Suppressor macrophage treated with lipopolysaccharide for 4 hours (primary cell): ENCODE data around the gene ARHGEF7.

Experiments
- DNase-seq: peaks from one replicate; pipeline ENCODE4 v3.0.0-alpha.2; 2020

The ARHGEF7 gene

DNA sequence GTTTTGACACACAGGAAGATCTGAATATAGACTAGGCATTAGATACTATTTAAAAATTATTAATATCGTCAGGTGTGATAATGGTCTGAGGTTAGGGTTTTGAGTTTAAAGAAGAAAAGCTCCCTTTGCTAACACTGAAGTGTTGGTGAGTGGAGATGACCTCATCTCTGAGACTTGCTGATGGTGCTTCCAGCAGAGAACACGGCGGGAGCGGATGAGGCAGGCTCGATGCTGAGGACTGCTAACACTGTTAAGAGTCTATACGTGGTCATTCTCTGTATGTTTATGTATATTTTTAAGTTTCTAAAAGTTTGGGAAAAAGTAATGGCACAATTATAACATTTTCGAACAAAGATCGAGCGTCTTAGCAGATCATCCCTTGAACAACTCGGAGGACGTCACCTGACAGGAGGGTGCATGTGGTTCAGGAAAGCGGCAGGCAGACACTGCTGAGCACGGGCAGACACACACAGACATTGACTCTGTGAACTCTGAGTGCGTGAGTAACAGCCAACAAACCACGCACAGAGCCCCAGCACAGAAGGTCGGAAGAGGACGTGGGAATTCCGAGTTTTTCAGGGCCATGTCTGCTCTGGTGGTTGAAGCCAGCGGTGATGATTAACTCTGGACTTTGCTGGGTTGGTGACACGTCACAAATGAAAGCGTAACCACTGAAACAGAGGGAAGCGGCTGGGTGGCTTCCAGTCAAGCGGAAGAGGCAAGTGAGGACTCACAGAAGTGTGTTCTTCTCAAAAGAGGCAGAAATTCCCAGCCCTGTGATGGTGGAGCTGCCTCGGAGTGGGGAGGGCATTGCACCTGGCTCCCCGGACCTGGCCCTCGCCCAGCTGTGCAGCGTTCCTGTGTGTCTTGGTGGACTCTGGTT is 113.4 kb downstream of the ARHGEF7 start:
- no peak for DNase-seq

DNA sequence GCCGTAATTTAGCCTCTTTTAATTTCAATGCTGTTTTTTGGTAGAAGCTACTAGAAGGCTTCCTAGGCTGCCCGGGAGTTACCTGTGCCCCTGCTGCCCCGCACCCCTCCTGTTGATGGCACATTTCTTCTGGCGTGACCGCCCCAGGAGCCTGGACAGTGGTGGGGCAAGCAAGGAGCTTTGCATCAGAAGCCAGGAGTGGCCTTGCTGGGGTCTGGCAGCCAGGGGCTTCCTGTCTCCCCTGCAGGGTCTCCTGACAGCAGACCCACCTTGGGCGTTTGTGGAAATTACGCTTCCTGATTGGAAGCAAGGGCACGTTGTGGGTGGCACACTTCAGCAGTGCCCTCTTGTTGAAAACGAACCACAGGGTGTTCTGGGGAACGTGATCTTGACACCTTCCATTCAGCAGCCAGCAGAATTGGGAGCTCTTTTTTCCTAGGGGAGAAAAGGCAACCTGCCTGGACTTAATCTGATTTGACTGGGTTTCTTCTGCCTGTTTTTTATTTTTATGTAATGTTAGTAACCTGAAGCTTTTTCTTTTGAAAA is 115.3 kb downstream of the ARHGEF7 start:
- DNase-seq: no peak

DNA sequence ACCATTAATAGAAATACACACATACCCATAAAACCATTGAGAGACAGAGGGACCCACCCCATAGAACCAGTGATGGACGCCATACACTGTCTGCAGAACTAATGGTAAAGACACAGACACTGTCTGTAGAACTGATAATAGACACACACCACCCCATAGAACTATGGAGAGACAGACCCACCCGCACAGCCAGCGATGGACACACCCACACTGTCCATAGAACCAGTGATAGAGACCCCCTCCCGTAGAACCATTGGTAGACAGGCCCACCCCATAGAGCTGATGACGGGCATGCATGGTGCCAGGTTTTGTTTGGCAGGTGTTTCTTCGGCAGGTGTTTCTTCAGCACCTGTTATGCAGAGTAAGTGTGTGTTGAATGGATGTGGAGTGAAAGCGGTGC is 117.1 kb downstream of the ARHGEF7 start:
- DNase-seq: no peak

DNA sequence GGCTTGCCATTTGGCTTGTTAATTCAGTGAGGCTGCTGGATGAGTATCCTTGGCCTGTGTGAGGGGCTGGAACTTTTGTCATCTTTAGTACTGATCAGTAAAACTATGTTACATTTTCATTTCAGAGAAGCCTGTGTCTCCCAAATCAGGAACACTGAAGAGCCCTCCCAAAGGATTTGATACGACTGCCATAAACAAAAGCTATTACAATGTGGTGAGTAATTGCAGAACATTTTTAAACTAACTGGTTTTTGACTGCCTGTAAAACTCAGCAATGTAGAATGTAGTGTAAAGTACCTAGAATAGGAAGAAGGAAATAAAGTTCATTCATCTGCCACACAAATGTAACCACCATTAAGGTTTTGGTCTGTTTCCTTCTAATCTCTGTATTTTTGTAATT is 118.0 kb downstream of the ARHGEF7 start:
- no peak for DNase-seq

DNA sequence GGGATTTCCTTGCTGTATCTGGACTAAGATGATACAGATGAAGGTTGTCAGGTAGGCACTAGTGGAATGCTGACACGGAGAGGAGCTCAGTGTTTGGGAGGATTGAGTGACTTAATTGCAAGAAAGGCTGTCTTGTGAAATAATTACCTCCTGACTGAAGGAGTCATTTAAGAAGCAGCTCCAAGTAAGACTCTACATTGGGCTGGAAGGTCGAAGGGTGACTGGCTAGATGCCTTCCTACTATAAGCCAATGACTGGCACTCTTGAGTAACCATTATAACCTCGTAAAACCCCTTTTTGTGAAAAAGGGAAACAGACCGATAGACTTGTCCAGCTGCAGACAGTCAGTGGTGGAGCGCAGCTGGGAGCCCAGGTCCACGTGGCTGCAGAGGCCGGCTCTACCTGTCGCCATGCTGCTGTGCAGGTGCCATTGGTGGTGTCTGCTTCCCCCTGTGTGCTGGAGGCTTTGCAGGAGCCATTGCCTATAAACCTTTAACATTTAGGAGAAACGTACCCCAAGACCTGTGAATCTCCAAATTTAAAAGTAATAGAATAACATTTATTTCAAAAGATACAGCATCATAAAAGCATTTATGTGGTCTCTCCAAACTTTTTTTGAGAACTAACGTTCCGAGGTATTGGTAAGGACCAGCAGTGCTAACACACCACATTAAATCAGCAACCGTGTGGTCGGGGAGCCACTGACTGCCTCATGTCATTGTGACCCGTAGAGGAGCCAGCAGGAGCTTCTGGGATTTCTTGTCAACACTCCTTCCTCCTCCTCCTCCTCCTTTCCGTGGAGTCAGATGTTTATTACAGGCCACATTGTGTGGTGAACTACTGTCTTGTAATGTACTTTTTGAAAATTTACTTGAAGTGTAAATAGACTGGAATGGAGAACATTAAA is 124.9 kb downstream of the ARHGEF7 start:
- DNase-seq: peak; percentile 46

DNA sequence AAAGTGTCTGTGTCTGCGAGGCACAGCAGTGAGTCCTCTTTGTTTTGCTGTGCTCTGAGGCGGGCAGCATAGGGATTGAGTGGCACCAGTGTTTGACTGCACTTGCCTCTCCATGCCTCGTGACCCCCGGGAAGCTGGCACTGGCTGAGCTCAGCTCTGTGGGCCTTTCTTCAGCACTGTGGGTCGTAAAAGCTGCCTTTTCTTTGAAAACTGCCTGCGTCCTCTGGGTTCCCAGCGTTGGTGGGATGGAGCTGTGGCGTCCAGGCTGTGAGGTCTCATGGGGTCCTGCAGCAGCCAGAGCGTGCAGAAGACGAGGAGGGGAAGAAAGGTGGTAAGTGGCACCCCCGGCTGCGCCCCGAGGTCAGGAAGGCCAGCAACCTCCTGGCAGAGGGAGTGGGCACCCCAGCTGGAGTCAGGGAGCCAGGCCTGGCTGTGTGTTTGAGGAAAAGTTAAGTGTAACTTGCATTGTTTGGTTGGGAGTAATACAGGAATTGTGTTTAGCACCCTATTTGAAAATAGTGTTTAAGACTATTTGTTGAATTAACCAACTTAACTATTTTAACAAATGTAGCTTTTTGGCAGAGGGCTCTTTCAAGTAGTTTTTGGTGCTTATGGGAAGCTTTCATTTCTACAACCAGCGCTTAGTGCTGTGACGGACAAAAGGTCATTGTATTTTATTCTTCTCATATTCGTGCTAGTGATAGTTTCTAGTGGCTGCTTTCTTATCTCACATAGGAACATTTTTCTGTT is 126.1 kb downstream of the ARHGEF7 start:
- no peak for DNase-seq

DNA sequence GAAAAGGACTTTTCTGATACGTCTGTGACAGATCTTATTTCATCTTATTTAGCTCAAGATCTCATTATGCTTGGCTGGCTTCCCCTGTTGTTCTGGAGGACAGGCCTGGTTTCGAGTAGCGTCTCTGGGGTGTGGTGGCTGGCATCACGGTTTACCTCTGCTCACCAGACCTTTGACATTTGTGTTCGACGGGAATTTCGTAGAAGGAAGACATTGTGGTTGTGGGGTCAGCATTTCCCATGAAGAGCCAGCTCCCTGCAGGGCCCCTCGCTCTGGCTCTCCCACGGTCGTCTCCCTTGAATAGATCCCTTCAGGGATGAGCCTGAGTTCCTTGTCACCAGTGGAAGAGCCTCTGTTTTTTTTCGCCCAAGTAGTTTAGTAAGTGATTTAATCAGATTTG is 126.8 kb downstream of the ARHGEF7 start:
- DNase-seq: no peak

DNA sequence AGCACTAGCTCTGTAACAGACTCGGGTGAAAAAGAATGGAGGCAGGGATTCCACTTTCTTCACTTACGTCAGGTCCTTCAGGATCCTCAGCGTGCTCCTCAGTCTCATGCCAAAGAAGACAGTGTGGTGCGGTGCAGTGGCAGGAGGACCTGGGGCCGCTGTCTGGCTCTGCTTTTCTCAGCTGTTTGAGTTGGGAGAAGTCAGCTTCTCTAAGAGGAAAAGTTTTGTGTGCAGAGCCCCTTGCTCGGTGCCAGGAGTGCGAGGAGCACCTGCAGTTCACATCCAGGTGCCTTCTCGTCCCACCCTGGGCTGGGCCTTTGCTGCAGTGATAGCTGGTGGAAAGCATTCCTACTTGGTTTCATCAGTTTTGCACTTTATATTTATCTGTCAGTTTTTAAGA is 127.5 kb downstream of the ARHGEF7 start:
- no peak for DNase-seq

DNA sequence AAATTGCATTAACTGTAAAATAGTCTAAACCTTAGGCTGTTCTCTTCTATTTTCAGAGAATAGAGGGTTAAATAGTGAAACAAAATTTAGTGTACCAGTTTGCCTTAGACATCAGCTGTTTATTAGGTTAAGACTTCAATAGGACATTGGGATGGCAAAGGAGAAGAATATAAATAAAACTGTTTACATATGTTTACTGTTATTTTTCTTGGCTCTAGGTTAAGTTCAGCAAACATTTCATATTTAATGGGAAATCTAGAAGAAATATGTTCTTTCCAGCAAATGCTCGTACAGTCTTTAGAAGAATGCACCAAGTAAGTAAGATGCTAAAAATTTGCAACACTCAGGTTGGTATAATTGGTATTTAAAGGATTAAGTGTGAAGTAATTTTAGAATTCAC is 128.9 kb downstream of the ARHGEF7 start:
- DNase-seq: no peak

DNA sequence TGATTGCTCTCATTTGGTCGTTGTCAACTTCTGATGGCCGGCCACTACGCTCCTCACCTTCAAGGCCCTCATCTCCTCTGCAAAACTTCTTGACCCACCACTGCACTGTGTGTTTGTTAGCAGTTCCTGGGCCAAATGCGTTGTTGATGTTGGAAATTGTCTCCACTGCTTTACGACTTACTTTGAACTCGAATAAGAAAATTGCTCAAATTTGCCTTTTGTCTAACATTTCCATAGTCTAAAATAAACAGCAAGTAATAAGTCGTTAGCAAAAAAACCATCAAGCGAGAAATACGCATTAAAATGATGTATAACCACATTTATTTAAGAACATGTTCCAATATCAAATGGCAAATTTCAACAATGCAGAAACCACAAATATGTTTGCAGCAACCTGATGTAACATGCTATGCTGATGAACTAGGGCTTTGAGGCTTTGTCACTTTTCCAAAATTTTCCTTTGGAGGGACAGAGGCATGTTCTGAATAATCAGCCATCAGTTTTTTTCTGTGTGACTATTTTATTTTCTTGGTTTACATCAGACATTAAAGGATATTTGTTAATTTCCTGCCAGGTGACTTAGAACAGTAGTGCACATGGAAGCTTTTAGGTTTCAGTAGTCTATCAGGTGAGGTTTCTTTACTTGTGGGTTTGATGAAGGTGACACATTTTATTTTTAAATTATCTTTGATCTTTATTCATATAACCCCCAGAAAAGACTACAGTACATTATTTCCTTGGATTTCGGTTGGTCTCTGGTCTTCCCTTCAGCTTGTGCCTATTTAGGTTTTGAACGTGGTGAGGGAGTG is 130.7 kb downstream of the ARHGEF7 start:
- no peak for DNase-seq

DNA sequence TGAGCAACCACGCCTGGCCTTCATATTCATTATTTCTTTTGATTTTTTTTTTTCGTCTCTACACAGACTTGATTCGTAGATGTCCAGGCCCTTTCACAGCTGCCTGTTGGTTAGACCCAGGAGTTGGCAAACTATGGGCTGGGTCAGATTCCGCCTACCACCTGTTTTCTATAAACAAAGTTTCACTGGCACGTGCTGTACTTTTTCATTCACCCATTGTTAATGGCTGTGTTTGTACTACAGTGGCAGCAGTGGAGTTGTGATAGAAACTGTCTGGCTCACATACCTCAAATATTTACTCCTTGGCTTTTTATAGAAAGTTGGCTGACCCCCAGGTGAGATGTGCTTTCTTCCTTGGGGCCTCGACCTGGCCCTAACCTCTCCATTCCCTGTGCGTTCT is 132.4 kb downstream of the ARHGEF7 start:
- DNase-seq: no peak

DNA sequence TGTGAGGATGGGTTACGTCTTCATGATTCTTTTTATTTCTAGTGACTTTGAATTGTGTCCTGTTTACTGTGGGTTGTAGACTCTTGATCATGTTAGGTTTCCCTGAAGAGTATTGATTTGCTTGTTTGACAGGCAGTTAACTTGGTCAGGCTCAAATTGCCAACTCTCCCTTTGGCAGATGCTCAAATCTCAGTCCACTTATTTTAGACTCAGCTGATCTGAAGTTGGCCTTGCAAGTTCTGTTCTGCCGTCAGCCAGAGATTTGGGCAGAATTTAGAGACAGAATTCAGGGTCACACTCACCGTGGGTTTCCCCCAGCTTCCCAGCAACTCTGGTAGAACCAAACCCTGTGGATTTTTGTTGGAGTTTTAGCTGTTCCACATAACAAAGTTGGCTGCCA is 133.7 kb downstream of the ARHGEF7 start:
- DNase-seq: no peak

DNA sequence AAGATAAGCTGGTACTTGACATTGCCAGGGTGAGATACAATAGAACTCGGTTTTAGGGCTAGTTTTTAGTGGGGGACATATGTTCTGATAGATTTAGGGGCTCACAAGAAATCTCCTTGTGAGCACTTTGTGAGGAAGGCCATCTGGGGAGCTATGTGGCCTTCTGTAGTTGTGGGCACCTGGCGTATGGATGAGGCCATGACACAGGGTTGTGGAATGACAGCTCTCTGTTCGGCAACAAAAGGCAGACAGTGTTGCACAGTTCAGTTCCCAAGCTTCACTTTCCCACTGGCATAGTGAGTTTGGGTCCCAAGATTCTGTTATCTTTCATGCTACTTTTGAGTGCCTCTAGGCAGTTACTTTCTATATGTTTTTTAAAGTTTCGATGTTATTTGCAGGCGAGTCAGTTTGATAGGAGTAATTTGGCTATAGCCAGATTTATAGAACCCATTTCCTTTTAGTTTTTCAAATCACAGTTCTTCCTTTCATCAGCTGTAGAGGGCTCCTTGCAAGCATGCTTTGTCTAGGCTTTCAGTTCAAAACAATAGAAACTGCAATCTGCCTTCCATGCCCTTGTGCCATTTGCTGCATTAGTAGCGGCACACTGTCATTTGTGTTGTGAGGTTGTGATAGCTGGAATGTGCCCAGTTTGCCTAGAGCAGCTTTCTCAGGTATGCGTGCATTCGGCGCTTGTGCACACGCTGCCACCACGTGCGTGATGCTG is 134.7 kb downstream of the ARHGEF7 start:
- DNase-seq: no peak

DNA sequence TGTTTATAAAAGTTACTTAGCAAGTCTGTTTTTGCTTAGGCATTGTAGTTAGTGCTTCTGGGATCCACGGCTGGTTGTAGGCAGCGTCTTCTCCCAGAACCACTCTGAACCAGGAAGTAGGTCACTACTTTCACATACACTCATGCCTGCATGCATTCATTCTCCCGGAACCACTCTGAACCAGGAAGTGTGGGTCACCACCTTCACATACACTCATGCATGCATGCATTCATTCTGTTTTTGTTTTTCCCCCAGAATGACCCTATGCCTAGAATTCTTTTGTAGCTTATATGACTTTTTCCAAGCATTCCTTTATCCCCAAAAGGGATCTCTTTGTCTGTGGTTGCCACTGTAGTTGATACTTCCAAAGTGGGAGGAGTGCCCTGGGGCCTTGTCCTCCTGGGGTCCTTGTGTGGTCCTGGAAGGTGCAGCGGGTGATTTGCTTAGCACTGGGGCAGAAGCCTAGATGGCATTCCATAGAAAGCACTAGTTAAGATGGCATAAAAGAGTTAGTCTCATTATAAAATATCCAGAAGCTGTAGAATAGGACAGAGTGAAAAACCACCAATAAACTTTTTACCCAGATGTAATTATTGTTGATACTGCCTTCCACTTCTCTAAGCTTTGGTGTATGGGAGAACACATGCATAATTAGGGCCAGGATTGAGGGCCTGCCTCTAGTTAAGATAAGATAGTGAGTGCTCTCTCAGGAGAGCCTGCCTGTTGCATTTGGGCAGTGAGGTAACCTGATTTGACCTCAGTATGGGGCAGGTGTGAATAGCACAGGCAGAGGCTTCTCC is 136.7 kb downstream of the ARHGEF7 start:
- DNase-seq: no peak

DNA sequence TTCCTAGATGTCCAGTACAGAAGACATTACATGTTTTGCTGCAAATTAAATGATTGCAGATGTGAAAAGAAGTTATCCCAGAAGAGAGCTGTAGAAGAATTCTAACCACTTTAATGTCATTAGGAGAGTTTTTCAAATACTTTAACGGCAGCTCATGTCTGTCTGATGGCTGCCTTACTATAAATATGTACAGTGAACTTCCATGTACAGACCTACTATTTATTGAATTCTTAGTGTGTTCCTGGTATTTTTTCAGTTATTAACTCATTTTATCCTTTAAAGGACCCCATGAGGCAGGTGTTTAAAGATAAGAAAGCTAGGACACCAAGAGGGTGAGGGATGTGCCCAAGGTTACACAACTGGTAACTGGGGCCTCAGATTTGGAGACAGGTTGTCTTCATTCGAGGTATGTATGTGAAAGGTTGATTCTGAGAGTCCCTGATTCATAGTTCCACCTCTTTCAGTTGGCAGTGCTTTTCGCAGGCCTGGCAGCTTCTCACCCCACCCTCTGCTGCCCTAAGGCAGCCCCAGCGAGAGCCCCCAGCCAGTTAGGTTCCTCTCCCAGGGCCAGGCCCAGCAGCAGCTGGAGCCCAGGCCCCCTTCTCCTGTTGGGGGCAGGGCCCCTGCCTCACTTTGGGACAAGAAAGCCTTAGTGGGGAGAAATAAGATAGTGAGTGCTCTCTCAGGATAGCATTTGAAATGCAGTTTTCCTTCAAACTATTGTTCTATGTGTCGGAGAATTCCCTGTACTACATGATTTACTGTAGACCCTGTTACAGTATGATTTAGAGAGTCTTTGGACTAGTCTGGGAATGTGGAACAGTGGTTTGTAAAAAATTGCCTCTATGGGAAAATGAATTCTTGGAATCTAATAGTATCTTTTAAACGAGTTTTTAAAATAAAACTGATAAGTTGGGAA is 137.6 kb downstream of the ARHGEF7 start:
- no peak for DNase-seq

DNA sequence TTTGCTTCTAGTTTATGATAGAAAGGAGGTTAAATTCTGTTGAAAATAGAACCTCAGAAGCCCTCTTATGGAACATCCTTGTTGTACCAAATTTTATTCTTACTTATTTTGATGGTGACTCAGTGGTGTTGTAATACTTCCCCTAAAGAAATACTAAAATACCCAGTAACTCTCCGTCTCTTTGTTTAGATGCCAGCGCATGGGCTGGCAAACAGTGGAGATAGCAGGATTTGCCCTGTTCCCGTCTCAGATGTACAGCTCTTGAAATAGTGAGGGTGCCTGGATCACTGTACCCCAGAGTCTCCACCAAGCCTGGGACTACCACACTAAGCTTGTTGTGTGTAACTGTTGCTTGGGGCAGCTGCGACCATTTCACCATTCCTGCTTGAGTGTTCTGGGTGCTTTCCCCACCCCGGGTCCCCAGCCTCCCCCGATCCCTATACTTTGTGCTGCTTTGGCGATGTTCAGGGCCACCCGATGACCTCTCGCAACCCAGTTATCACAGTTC is 138.3 kb downstream of the ARHGEF7 start:
- DNase-seq: no peak

DNA sequence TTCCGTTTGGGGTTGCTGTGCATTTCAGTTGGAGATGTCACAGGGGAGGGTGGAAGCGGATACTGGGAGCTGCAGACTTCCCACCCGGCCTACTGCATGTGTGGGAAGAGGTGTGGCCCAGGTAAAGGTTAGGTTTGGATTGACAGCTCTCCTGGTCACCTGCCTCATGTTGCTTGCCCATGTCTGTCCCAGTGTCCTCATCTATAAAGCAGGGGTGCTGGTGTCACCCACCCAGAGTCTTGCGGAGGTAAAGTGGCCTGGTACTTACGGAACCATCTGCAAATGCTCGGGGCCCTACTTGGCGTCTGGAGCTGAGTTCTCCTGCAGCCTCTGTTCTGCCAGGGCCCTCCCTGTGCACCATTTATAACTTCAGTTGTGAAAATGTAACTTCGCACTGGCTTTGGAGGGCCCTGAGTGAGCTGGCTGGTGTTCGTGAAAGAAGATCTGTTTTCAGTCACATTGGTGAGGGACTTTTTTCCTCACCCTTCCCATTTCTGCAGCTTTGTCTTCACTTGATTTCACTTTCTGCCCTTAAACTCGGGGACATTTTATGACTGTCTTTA is 140.2 kb downstream of the ARHGEF7 start:
- no peak for DNase-seq

DNA sequence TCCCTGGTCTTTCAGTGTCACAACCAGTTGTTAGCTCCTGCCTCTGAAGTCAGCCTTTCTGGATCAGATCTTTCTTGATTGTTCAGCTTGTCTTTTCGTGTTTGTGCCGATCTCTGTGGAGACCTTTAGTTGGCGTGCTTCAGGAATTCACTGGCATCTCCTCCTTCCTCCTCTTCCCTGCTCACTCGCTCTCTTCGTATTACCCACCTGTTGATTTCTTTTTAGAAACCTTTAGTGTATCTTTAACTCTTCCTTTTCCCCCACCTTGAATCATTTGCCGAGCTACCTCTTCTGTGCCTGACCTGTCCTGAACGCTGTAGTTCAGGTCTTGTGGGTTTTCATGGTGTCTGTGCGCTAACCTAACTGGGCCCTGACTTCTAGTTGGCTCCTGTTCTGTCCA is 141.3 kb downstream of the ARHGEF7 start:
- no peak for DNase-seq

DNA sequence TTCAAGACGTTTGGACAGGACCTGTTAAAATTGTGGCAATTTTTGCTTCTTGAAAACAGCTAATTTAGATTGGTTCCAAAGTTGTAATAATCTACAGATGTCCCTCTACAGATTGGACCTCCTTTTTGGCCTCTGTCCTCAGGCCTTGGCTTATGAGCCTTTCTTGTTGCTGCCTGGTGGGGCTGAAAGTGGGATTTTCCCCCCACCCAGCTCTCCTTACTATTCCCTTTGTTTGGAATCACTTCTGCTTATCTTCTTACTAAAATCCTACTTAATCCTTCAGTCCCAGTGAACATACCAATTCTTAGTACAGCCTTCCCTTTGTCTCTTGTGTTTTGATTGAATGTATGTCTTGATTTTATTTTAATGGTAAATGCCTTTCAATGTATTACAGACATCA is 141.8 kb downstream of the ARHGEF7 start:
- DNase-seq: no peak
